Pericardium fibroblast (primary cell): Measurements from ENCODE around the gene SOS1. TPM values are rescaled to one million over a fixed set of nuclear protein-coding genes. Genes with fewer than 3 reads are reported as not detected.

ENCODE experiments used
- total RNA-seq: library from RNA; depleted of rRNA; stranded (reverse); fragments of >200 nt; gene quantifications from 2 replicates; pipeline ENCODE4 v1.2.3, GENCODE V29; 2015

Gene SOS1
- total RNA-seq, result 9.2 and 15.4 TPM in 2 replicates

GRCh38 chr2:39120771-39121522 lies at the start of gene SOS1:
SOS1 (minus strand) TSS chr2:39121051; CDS start chr2:39120422, 629 bp downstream.

Other genes starting within 250 kb of the SOS1 start
- 10.7 and 14.6 TPM in 2 replicates for gene DHX57, start 245.1 kb downstream of the SOS1 start, total RNA-seq
- 22.0 and 26.0 TPM in 2 replicates for gene MORN2, start 245.1 kb downstream of the SOS1 start, total RNA-seq
- 0.09 TPM in 1 of 2 replicates, not detected in the other for gene ARHGEF33, start 231.2 kb downstream of the SOS1 start, total RNA-seq
- 0.58 TPM in 1 of 2 replicates, not detected in the other for gene CDKL4, start 122.9 kb upstream of the SOS1 start, total RNA-seq